K562 (cell line): Measurements from ENCODE around the gene RYK. TPM values are rescaled to one million over a fixed set of nuclear protein-coding genes. Genes with fewer than 3 reads are reported as not detected.

Source experiments
- ATAC-seq: fragments of 200-7000 bp; cut with Tn5 transposase; 3 replicates; pipeline ENCODE4 v1.9.1; 2020; ENCODE audit warnings: moderate library complexity
- BruUV-seq: library from RNA; stranded (reverse); fragments of 400-500 nt; replicated peaks from 2 replicates; lab custom pipeline; 2021; lab: Mats Ljungman, UMichigan
- CTCF ChIA-PET: fragments of 300-600 bp; formaldehyde crosslinking; extraction: SDS; loops from one replicate; lab custom pipeline; 2021; ENCODE audit warnings: low intra/inter-chr PET ratio; lab: Yijun Ruan, JAX
- POLR2A ChIA-PET: fragments of 300-600, 350-650 bp; sonication (Branson Sonifier 250); formaldehyde crosslinking; extraction: SDS; loops from one replicate; lab custom pipeline; 2021; ENCODE audit warnings: antibody characterized with exemption, inconsistent platforms; lab: Yijun Ruan, JAX
- DNase-seq, 4 experiments: peaks; one replicate each; pipeline versions ENCODE4 v3.0.0 to v3.0.0-alpha.2; 2011 to 2018; ENCODE audit warnings: low spot score in 3 of 4, mixed read lengths in 3 of 4; ENCODE audit errors: extremely low read depth in 1 of 4
- FAIRE-seq: peaks from 2 replicates; lab custom pipeline; 2011; peaks lifted over from hg19 to GRCh38; lab: Jason Lieb, UNC
- H2AFZ ChIP-seq: 2 replicates; pipeline ENCODE4 v1.6.0; 2011; ENCODE audit warnings: low read depth, low read length, control low read depth, inconsistent platforms
- H3K27ac ChIP-seq: fragments of 200-600 bp; 3 replicates; pipeline ENCODE4 v1.8.0; 2011; ENCODE audit warnings: low read depth, mild to moderate bottlenecking, control low read depth, inconsistent platforms, low read length, moderate library complexity, mixed read lengths; ENCODE audit errors: extremely low read depth
- H3K27me3 ChIP-seq, 2 experiments: fragments of 300-600 bp in 1 of 2; 2 replicates in 1 of 2; 3 replicates in 1 of 2; pipeline versions ENCODE4 v1.6.0 to v1.8.0; 2011; ENCODE audit warnings: inconsistent platforms in 2 of 2, low read length in 2 of 2, mild to moderate bottlenecking in 1 of 2, mixed read lengths in 1 of 2, moderate library complexity in 1 of 2; ENCODE audit not compliant: control insufficient read depth in 2 of 2, insufficient read depth in 2 of 2
- H3K36me3 ChIP-seq: fragments of 300-600 bp; 3 replicates; pipeline ENCODE4 v1.8.0; 2011; ENCODE audit warnings: mild to moderate bottlenecking, low read length, inconsistent platforms; ENCODE audit not compliant: control insufficient read depth, insufficient read depth
- H3K4me1 ChIP-seq, 2 experiments: fragments of 200-600 bp in 1 of 2; replicated peaks in 1 of 2; 2 replicates in 1 of 2; 3 replicates in 1 of 2; pipeline versions ENCODE4 v1.5.1 to v1.8.0; 2011; ENCODE audit warnings: inconsistent platforms in 2 of 2, low read length in 2 of 2, mild to moderate bottlenecking in 1 of 2, mixed read lengths in 1 of 2, moderate library complexity in 1 of 2; ENCODE audit not compliant: control insufficient read depth in 2 of 2, insufficient read depth in 2 of 2
- H3K4me2 ChIP-seq: 2 replicates; pipeline ENCODE4 v1.6.1; 2011; ENCODE audit warnings: low read length, control low read depth, inconsistent platforms, mixed read lengths; ENCODE audit not compliant: insufficient read depth
- H3K4me3 ChIP-seq: fragments of 200-600 bp; sonication (generic), shearing (Covaris generic); 2 replicates; pipeline ENCODE4 v1.5.1; 2016; ENCODE audit warnings: control low read depth, inconsistent platforms
- H3K79me2 ChIP-seq: fragments of 200-600 bp; 3 replicates; pipeline ENCODE4 v1.8.0; 2011; ENCODE audit warnings: low read length, inconsistent platforms; ENCODE audit not compliant: control insufficient read depth, insufficient read depth
- H3K9ac ChIP-seq, 2 experiments: 2 replicates each; pipeline versions ENCODE4 v1.6.0 to v1.6.1; 2011; ENCODE audit warnings: low read depth in 2 of 2, low read length in 2 of 2, control low read depth in 1 of 2, inconsistent platforms in 1 of 2, mild to moderate bottlenecking in 1 of 2, mixed read lengths in 1 of 2; ENCODE audit not compliant: insufficient read depth in 1 of 2
- H3K9me1 ChIP-seq: one replicate; pipeline ENCODE4 v1.6.0; 2011; ENCODE audit warnings: inconsistent platforms, mild to moderate bottlenecking, low read length, moderate library complexity; ENCODE audit not compliant: control insufficient read depth, insufficient read depth
- H3K9me3 ChIP-seq: replicated peaks from 2 replicates; pipeline ENCODE4 v1.5.1; 2011; ENCODE audit warnings: low read depth, low read length, inconsistent platforms; ENCODE audit not compliant: control insufficient read depth, insufficient read depth
- H4K20me1 ChIP-seq: replicated peaks from 2 replicates; pipeline ENCODE4 v1.6.1; 2011; ENCODE audit warnings: low read length, inconsistent platforms, mixed read lengths; ENCODE audit not compliant: control insufficient read depth, insufficient read depth
- ARID1B ChIP-seq: fragments of 450-650 bp; IDR thresholded peaks from 2 replicates; pipeline ENCODE4 v1.6.1; 2016; ENCODE audit warnings: antibody characterized with exemption, mild to moderate bottlenecking, inconsistent platforms
- CBFA2T2 ChIP-seq: fragments of 450-650 bp; conservative IDR thresholded peaks from 2 replicates; pipeline ENCODE4 v1.6.1; 2017; ENCODE audit warnings: mild to moderate bottlenecking
- CBFA2T3 ChIP-seq: fragments of 450-650 bp; IDR thresholded peaks from 2 replicates; pipeline ENCODE4 v1.6.1; 2017
- ETS1 ChIP-seq: conservative IDR thresholded peaks from 2 replicates; pipeline ENCODE4 v1.6.1; 2011; ENCODE audit warnings: low read depth, mild to moderate bottlenecking, low read length; ENCODE audit not compliant: control insufficient read depth
- MEF2D ChIP-seq: conservative IDR thresholded peaks from 2 replicates; pipeline ENCODE4 v1.6.1; 2016; ENCODE audit warnings: low read depth, missing genetic modification characterization, missing compliant biosample characterization
- POLR3G ChIP-seq: IDR thresholded peaks from 2 replicates; pipeline ENCODE4 v1.6.1; 2011; ENCODE audit not compliant: insufficient read length, insufficient replicate concordance; ENCODE audit errors: extremely low read depth
- PYGO2 ChIP-seq: fragments of 450-650 bp; IDR thresholded peaks from 2 replicates; pipeline ENCODE4 v1.6.1; 2016; ENCODE audit warnings: mild to moderate bottlenecking, missing genetic modification characterization, moderate library complexity, missing compliant biosample characterization
- RB1 ChIP-seq: fragments of 450-650 bp; IDR thresholded peaks from 2 replicates; pipeline ENCODE4 v1.6.1; 2017; ENCODE audit warnings: low read depth, mild to moderate bottlenecking
- SMARCB1 ChIP-seq: IDR thresholded peaks from 2 replicates; pipeline ENCODE4 v1.6.1; 2011; ENCODE audit warnings: improper control_type of control experiment, low read depth; ENCODE audit not compliant: insufficient read length
- TEAD4 ChIP-seq, 2 experiments: sonication (generic) in 1 of 2; formaldehyde crosslinking in 1 of 2; IDR thresholded peaks; 2 replicates each; pipeline versions ENCODE4 v1.6.1 to v1.8.0; 2012 to 2022; ENCODE audit warnings: borderline replicate concordance in 1 of 2, inconsistent platforms in 1 of 2, low read length in 1 of 2, mild to moderate bottlenecking in 1 of 2, missing genetic modification reagents in 1 of 2
- THAP7 ChIP-seq: fragments of 250-450 bp; sonication (Bioruptor Pico); IDR thresholded peaks from 2 replicates; pipeline ENCODE4 v1.5.0; 2021
- ZC3H8 ChIP-seq: fragments of 450-650 bp; IDR thresholded peaks from 2 replicates; pipeline ENCODE4 v1.6.1; 2017
- WGBS: fragments of 100-300 bp; shearing (Covaris generic); methylation state at CpG from one replicate; pipeline ENCODE4 v1.1.6; 2016; ENCODE audit warnings: low coverage, mixed read lengths; ENCODE audit not compliant: insufficient coverage; ENCODE audit errors: missing lambda C conversion rate; 5-methylcytosine and 5-hydroxymethylcytosine counted together
- in situ Hi-C: fragments of 300-500 bp; cut with MboI; formaldehyde crosslinking; loops from 4 replicates; pipeline ENCODE4 v1.15.0; 2018; ENCODE audit warnings: inconsistent platforms, mixed read lengths
- intact Hi-C: fragments of 100-400 bp; cut with micrococcal nuclease; formaldehyde crosslinking; loops from 2 replicates; pipeline ENCODE4 v1.14.2; 2022
- polyA plus RNA-seq, 8 experiments: library from polyadenylated mRNA; depleted of rRNA in 4 of 8; stranded (reverse) in 5 of 8; unstranded in 3 of 8; fragments of >200 nt; fragmentation: Nextera tagmentation in 2 of 8; fragmentation: Illumina TruSeq in 1 of 8; extraction: Ambion mirVana in 2 of 8; extraction: Trizol in 1 of 8; gene quantifications; 2 replicates each; pipeline versions ENCODE4 v1.2.1 to v1.2.3, GENCODE V29; 2011 to 2014; ENCODE audit warnings: inconsistent platforms in 1 of 8, missing spikeins in 1 of 8
- total RNA-seq, 7 experiments: library from RNA; depleted of rRNA in 6 of 7; stranded (reverse); fragments of >200 nt in 6 of 7; fragmentation: Illumina TruSeq in 2 of 7; extraction: Trizol in 2 of 7; gene quantifications; 2 replicates each; pipeline versions ENCODE4 v1.2.1 to v1.2.3, GENCODE V29; 2011 to 2021; ENCODE audit warnings: low replicate concordance in 1 of 7
- TF ChIP-seq, protein P1 (sequence below): sonication (generic); formaldehyde crosslinking; IDR thresholded peaks from 2 replicates; pipeline ENCODE4 v1.8.0; 2022; ENCODE audit warnings: missing genetic modification reagents, mild to moderate bottlenecking, borderline replicate concordance
- TF ChIP-seq, protein P2 (sequence below): fragments of 250-450 bp; sonication (Bioruptor Pico); IDR thresholded peaks from 2 replicates; pipeline ENCODE4 v1.8.0; 2022; ENCODE audit warnings: inconsistent platforms

RYK gene
- total and polyA plus RNA-seq, 9 of the 15 experiments (the other 6 are each of a cell fraction or from before 2014, with no cell fraction given): 4.2 to 29.5 (median 16.6) TPM

DNA sequence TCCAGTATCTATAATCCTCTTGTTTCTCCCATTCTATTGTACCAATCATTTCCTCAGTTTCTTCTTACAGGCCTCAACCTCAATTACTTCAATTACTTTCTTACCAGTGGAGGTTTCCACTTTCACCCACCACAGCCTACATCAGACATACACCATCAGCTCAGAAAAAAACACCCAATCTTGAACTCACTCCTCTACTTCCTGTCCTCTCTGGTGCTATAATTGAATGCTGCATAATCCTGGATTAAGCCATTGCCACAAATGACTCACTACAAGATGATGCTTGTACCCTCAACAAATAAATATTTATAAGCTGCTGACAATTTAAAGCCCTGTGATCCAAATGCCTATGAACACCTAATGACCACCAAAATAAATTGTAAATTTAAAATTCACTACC lies 18.5 kb downstream of the RYK start (continued):
- no peak for TF ChIP-seq THAP7 (CRISPR knock-in tag)
- TF ChIP-seq RB1: no peak
- TF ChIP-seq SMARCB1: no peak
- TF ChIP-seq, protein P1, sequence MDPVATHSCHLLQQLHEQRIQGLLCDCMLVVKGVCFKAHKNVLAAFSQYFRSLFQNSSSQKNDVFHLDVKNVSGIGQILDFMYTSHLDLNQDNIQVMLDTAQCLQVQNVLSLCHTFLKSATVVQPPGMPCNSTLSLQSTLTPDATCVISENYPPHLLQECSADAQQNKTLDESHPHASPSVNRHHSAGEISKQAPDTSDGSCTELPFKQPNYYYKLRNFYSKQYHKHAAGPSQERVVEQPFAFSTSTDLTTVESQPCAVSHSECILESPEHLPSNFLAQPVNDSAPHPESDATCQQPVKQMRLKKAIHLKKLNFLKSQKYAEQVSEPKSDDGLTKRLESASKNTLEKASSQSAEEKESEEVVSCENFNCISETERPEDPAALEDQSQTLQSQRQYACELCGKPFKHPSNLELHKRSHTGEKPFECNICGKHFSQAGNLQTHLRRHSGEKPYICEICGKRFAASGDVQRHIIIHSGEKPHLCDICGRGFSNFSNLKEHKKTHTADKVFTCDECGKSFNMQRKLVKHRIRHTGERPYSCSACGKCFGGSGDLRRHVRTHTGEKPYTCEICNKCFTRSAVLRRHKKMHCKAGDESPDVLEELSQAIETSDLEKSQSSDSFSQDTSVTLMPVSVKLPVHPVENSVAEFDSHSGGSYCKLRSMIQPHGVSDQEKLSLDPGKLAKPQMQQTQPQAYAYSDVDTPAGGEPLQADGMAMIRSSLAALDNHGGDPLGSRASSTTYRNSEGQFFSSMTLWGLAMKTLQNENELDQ: no peak

GRCh38 chr3:134231131-134231530 lies 19.5 kb downstream of the RYK start:
- ChIA-PET POLR2A (interaction anchor here (0.6 to 1.5 kb wide), 2 partner anchors 16 to 19 kb away, joined by 3 to 4 read pairs; no protein-coding TSS in a partner anchor), CTCF (interaction anchor here (0.7 kb wide), 2 partner anchors 202 to 301 kb away, joined by 4 to 5 read pairs; no protein-coding TSS in a partner anchor)
- Histone ChIP-seq H3K36me3 (no peaks in the 10 kb centered on the region), H3K79me2 (peaks cover 88% of the 10 kb centered on the region), H3K27ac (no peak overlapping the region), H2AFZ (no peak overlapping the region), H3K27me3 (no peaks in the 10 kb centered on the region), H3K9me3 (no peaks in the 10 kb centered on the region), H3K4me1 (peaks cover 3 to 8% of the 10 kb centered on the region in 2 experiments; a peak in 3 of 5 replicates), H3K9ac (no peak overlapping the region; a peak in 1 of 4 replicates), H3K9me1 (no peaks in the 10 kb centered on the region), H3K4me2 (peak overlapping the region; percentile 53), H4K20me1 (peaks cover 4% of the 10 kb centered on the region; the same call in 1 of the 2 replicates), H3K4me3 (no peak overlapping the region)
- DNase-seq (peak in 2 of 4 experiments; percentile 17 to 28), ATAC-seq (peak; percentile 33; the same call in 2 of the 3 replicates), FAIRE-seq (no peak)
- BruUV-seq: no TSS peak
- intact Hi-C loops: no loop called here
- in situ Hi-C loops: no loop called here
- WGBS: 0% methylated on average over 3 of the region's 3 CpGs
- TF ChIP-seq MEF2D (tag) (no peak), POLR3G (no peak), TEAD4 (IDR thresholded peaks at IDR 0.05; ENCODE audit: low read length) (peak; percentile 42; the same call in 1 of the 2 replicates), TEAD4 (CRISPR knock-in tag; IDR thresholded peaks at IDR 0.05; ENCODE audit: borderline replicate concordance) (no peak), ARID1B (peak; percentile 22; the same call in 1 of the 2 replicates), ETS1 (no peak), CBFA2T3 (peak; percentile 63), ZC3H8 (no peak), CBFA2T2 (peak; percentile 16; the same call in 1 of the 2 replicates), PYGO2 (tag) (no peak)
- TF ChIP-seq, protein P2, sequence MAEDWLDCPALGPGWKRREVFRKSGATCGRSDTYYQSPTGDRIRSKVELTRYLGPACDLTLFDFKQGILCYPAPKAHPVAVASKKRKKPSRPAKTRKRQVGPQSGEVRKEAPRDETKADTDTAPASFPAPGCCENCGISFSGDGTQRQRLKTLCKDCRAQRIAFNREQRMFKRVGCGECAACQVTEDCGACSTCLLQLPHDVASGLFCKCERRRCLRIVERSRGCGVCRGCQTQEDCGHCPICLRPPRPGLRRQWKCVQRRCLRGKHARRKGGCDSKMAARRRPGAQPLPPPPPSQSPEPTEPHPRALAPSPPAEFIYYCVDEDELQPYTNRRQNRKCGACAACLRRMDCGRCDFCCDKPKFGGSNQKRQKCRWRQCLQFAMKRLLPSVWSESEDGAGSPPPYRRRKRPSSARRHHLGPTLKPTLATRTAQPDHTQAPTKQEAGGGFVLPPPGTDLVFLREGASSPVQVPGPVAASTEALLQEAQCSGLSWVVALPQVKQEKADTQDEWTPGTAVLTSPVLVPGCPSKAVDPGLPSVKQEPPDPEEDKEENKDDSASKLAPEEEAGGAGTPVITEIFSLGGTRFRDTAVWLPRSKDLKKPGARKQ: no peak
